ENCODE results near the gene ATP5PF.
"Not testable (repeated sequence)": the region's sequence is repeated elsewhere in the genome, so short reads cannot be mapped to it uniquely, and the experiment has no call there.

The ATP5PF gene

GRCh38 chr21:25734904-25735645, at the start of gene ATP5PF, which contains the start of gene GABPA:
ATP5PF (minus strand) TSS chr21:25734904; CDS start chr21:25729794, 5,110 bp downstream.
GABPA (plus strand) TSS chr21:25734972; CDS start chr21:25741599, 6,627 bp downstream.
- peak; percentile 95 for DNase-seq (ENCODE audit: low spot score)

GRCh38 chr21:25778126-25778875, 43.6 kb upstream of the ATP5PF start:
- not testable (repeated sequence) for DNase-seq (ENCODE audit: low spot score)

GRCh38 chr21:25776440-25776839, 41.7 kb upstream of the ATP5PF start:
- no peak for DNase-seq (ENCODE audit: low spot score)

- DNase-seq (ENCODE audit: low spot score), result no peak
These were observed 38.0 kb upstream of the ATP5PF start for GRCh38 chr21:25772686-25773085.

GRCh38 chr21:25767921-25768320, 33.2 kb upstream of the ATP5PF start:
- no peak for DNase-seq (ENCODE audit: low spot score)

GRCh38 chr21:25764065-25764464, 29.4 kb upstream of the ATP5PF start:
- DNase-seq (ENCODE audit: low spot score), result no peak

- no peak for DNase-seq (ENCODE audit: low spot score)
These were observed 26.0 kb upstream of the ATP5PF start for GRCh38 chr21:25760677-25761076.

- DNase-seq (ENCODE audit: low spot score), result no peak
These were observed 25.4 kb upstream of the ATP5PF start for GRCh38 chr21:25760061-25760460.

- DNase-seq (ENCODE audit: low spot score), result no peak
These were observed 24.9 kb upstream of the ATP5PF start for GRCh38 chr21:25759573-25759972.

- DNase-seq (ENCODE audit: low spot score), result no peak
These were observed 22.8 kb upstream of the ATP5PF start for GRCh38 chr21:25757531-25757930.

- DNase-seq (ENCODE audit: low spot score), result no peak
These were observed 21.7 kb upstream of the ATP5PF start for GRCh38 chr21:25756190-25756932.

GRCh38 chr21:25752416-25752815, 17.7 kb upstream of the ATP5PF start:
- no peak for DNase-seq (ENCODE audit: low spot score)

GRCh38 chr21:25750085-25750484, 15.4 kb upstream of the ATP5PF start:
- DNase-seq (ENCODE audit: low spot score), result no peak

GRCh38 chr21:25744854-25745253, 10.2 kb upstream of the ATP5PF start:
- no peak for DNase-seq (ENCODE audit: low spot score)

GRCh38 chr21:25742900-25743299, 8.2 kb upstream of the ATP5PF start:
- no peak for DNase-seq (ENCODE audit: low spot score)

GRCh38 chr21:25737421-25737820, 2.7 kb upstream of the ATP5PF start:
- DNase-seq (ENCODE audit: low spot score), result no peak

- DNase-seq (ENCODE audit: low spot score), result peak; percentile 91
These were observed 1.2 kb upstream of the ATP5PF start for GRCh38 chr21:25735646-25736597.

- no peak for DNase-seq (ENCODE audit: low spot score)
These were observed 125 bp downstream of the ATP5PF start for GRCh38 chr21:25734654-25734903.

GRCh38 chr21:25733859-25734653, 648 bp downstream of the ATP5PF start:
- no peak for DNase-seq (ENCODE audit: low spot score)

GRCh38 chr21:25732091-25732760, 2.5 kb downstream of the ATP5PF start:
- DNase-seq (ENCODE audit: low spot score), result no peak
